ENCODE measurements around the gene EPHB1. TPM values are rescaled to one million over a fixed set of nuclear protein-coding genes. Genes with fewer than 3 reads are reported as not detected.

Gene EPHB1
- total RNA-seq, 1 donor = 0.36 TPM

DNA sequence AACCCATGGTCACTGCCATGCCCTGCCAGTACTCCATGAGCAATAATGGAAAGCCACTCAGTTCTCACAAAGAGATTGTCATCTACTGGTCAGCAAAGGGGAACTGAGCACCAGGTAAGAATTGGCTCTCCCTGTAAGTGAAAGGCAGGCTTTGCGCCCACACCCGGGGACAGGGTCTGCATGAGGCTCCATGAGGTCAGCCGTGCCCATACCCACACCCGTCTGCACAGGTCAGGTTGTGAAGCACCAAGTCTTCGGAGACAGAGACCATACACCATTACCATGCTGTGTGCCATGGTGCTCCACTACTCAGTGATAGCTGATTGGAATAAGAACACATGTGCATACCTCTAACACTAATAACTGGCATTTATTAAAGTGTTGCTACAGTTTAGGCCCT lies 322.9 kb downstream of the EPHB1 start:
- no peak overlapping the region for H2AFZ ChIP-seq (ENCODE audit: low read length)
- H3K4me2 ChIP-seq (ENCODE audit: insufficient read depth, low read length) = no peak overlapping the region
- H3K27ac ChIP-seq (ENCODE audit: low read depth, low read length) = no peak overlapping the region
- H3K4me1 ChIP-seq (ENCODE audit: insufficient read depth, low read length) = no peaks in the 10 kb centered on the region
- H3K9me3 ChIP-seq (ENCODE audit: low read depth, low read length) = no peaks in the 10 kb centered on the region
- H4K20me1 ChIP-seq (ENCODE audit: insufficient read depth, low read length) = no peaks in the 10 kb centered on the region
- H3K79me2 ChIP-seq (ENCODE audit: insufficient read depth, low read length) = no peaks in the 10 kb centered on the region
- TF ChIP-seq CTCF (IDR thresholded peaks at IDR 0.05; ENCODE audit: extremely low read depth, low read depth, low read length) = no peak
- H3K4me3 ChIP-seq (ENCODE audit: insufficient read depth, low read length) = no peak overlapping the region
- no peaks in the 10 kb centered on the region for H3K27me3 ChIP-seq (ENCODE audit: insufficient read depth, low read length)
- H3K36me3 ChIP-seq (ENCODE audit: insufficient read depth, low read length) = no peaks in the 10 kb centered on the region
- DNase-seq (ENCODE audit: insufficient read length, low spot score, missing footprints) = no peak

DNA sequence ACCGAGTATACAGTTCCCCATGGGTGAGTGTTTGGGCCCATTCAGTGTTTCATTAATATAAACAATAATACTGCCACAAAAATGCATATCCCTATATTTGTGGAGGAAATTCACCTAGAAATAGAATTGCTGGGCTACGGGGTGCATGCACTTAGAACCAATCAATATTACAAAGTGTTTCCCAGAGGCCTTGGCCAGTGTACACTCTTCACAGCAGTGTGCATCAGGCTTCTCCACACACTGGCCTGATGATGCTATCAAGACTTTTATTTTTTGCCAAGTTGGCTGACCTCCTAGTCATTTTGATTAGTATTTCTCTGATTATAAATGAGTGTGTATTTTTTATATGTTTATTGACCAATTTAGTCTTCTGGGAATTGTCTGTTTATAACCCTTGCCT lies 323.7 kb downstream of the EPHB1 start:
- no peaks in the 10 kb centered on the region for H4K20me1 ChIP-seq (ENCODE audit: insufficient read depth, low read length)
- no peaks in the 10 kb centered on the region for H3K4me1 ChIP-seq (ENCODE audit: insufficient read depth, low read length)
- H3K4me2 ChIP-seq (ENCODE audit: insufficient read depth, low read length) = no peak overlapping the region
- no peak for TF ChIP-seq CTCF (IDR thresholded peaks at IDR 0.05; ENCODE audit: extremely low read depth, low read depth, low read length)
- DNase-seq (ENCODE audit: insufficient read length, low spot score, missing footprints) = no peak
- H3K79me2 ChIP-seq (ENCODE audit: insufficient read depth, low read length) = no peaks in the 10 kb centered on the region
- no peak overlapping the region for H3K27ac ChIP-seq (ENCODE audit: low read depth, low read length)
- no peaks in the 10 kb centered on the region for H3K9me3 ChIP-seq (ENCODE audit: low read depth, low read length)
- H2AFZ ChIP-seq (ENCODE audit: low read length) = no peak overlapping the region
- no peak overlapping the region for H3K4me3 ChIP-seq (ENCODE audit: insufficient read depth, low read length)
- no peaks in the 10 kb centered on the region for H3K27me3 ChIP-seq (ENCODE audit: insufficient read depth, low read length)
- H3K36me3 ChIP-seq (ENCODE audit: insufficient read depth, low read length) = no peaks in the 10 kb centered on the region

DNA sequence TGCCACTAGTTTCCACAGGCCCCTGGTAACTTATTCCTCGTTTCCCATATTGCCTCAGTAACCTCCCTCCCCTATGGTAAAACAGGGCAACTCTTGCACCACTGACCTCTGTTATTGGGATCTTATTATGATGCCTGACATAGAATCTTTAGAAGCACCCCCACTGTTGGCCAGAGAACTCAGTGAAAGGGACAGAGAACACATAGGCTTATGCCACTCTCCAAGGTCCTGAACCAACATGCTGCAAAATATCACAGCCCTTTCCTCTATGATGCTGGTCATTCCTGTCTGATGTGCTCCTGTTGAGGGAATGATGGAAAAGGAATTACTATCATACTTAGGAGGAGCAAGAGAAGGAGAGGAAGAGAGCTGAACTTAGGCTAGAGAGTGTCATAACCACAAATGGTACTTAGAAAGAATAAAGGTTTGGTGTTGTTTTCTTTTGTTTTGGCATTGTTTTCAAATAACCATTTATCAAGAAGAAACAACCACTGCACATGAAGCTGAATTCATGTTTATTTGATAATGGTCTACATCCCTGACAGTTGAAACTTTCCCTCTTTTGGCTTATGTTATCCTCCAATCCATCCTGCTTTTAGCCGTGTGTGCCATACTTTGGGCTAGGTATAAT lies 330.2 kb downstream of the EPHB1 start:
- Histone ChIP-seq H3K9me3 (ENCODE audit: low read depth, low read length) (no peaks in the 10 kb centered on the region), H3K79me2 (ENCODE audit: insufficient read depth, low read length) (no peaks in the 10 kb centered on the region), H2AFZ (ENCODE audit: low read length) (no peak overlapping the region), H3K4me2 (ENCODE audit: insufficient read depth, low read length) (no peak overlapping the region), H3K36me3 (ENCODE audit: insufficient read depth, low read length) (no peaks in the 10 kb centered on the region), H3K27ac (ENCODE audit: low read depth, low read length) (no peak overlapping the region), H4K20me1 (ENCODE audit: insufficient read depth, low read length) (no peaks in the 10 kb centered on the region), H3K4me1 (ENCODE audit: insufficient read depth, low read length) (no peaks in the 10 kb centered on the region), H3K4me3 (ENCODE audit: insufficient read depth, low read length) (no peak overlapping the region), H3K27me3 (ENCODE audit: insufficient read depth, low read length) (no peaks in the 10 kb centered on the region)
- DNase-seq (ENCODE audit: insufficient read length, low spot score, missing footprints) = peak; percentile 50
- TF ChIP-seq CTCF (IDR thresholded peaks at IDR 0.05; ENCODE audit: extremely low read depth, low read depth, low read length) = no peak

GRCh38 chr3:135127946-135128470 lies 332.9 kb downstream of the EPHB1 start:
- no peak overlapping the region for H3K27ac ChIP-seq (ENCODE audit: low read depth, low read length)
- TF ChIP-seq CTCF (IDR thresholded peaks at IDR 0.05; ENCODE audit: extremely low read depth, low read depth, low read length) = no peak
- no peak for DNase-seq (ENCODE audit: insufficient read length, low spot score, missing footprints)
- H3K79me2 ChIP-seq (ENCODE audit: insufficient read depth, low read length) = no peaks in the 10 kb centered on the region
- H3K36me3 ChIP-seq (ENCODE audit: insufficient read depth, low read length) = no peaks in the 10 kb centered on the region
- no peak overlapping the region for H3K4me2 ChIP-seq (ENCODE audit: insufficient read depth, low read length)
- H3K4me1 ChIP-seq (ENCODE audit: insufficient read depth, low read length) = no peaks in the 10 kb centered on the region
- no peaks in the 10 kb centered on the region for H3K9me3 ChIP-seq (ENCODE audit: low read depth, low read length)
- H4K20me1 ChIP-seq (ENCODE audit: insufficient read depth, low read length) = no peaks in the 10 kb centered on the region
- no peak overlapping the region for H3K4me3 ChIP-seq (ENCODE audit: insufficient read depth, low read length)
- H3K27me3 ChIP-seq (ENCODE audit: insufficient read depth, low read length) = no peaks in the 10 kb centered on the region
- H2AFZ ChIP-seq (ENCODE audit: low read length) = no peak overlapping the region

Measured in osteoblast (primary cell).